HG03196 (cell line): Measurements from ENCODE around the gene BBS2.
"Not testable (repeated sequence)": the region's sequence is repeated elsewhere in the genome, so short reads cannot be mapped to it uniquely, and the experiment has no call there.

Source experiments
- ATAC-seq: cut with Tn5 transposase; IDR thresholded peaks from one replicate; pipeline ENCODE4 v1.9.1; 2021; ENCODE audit not compliant: unreplicated experiment

BBS2 gene

DNA sequence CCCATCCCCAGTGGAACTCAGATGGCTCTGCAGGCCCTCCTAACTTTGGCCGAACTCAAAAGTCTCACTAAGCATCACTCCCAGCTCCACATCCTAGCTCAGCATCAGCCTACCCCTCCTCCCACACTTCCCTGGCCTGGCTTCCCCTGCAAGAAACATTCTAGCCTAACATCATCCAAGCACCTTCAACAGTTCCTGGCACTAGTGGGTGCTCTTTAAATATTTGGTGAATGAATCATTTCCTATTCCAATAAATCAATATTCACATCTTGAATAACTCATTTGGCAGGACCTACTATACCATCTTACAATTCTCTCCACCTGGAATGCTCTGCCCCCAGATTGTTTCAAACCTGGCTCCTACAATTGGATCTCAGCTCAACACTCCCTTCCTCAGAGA, 11.0 kb upstream of the BBS2 start:
- ATAC-seq: no peak

DNA sequence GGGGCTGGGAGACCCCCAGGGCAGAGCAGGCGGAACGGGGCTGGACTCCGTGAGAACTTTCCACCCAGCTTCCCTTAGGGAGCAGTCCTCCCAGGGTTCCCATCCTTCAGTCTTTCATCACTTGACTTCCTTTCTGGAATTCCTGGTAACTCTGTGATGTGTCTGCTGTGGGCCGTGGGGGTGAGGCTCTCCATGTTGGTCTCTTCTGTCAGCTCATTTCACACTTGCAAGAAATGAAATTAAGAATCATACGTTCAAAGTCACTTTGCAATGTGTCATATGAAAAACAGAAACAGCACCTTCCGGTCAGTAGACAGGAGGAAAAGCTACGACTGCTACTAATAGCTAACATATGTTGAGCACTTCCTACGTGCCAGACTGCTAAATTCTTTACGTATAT, 5.4 kb upstream of the BBS2 start:
- no peak for ATAC-seq

DNA sequence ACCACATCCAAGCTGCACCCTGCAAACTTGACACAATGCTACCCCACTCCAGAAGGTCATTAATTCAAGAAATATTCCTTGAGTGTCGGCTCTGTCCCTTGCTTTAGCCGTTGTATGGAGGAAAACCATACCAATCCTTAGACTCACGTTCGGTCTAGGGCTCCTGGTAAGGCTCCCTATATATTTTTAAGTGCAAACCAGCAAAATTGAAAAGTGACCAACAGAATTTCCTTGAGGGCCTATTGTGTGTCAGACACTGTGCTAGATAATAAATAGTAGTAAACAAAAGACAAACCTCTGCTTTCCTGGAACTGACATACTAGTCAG, 390 bp upstream of the BBS2 start:
- ATAC-seq: no peak

DNA sequence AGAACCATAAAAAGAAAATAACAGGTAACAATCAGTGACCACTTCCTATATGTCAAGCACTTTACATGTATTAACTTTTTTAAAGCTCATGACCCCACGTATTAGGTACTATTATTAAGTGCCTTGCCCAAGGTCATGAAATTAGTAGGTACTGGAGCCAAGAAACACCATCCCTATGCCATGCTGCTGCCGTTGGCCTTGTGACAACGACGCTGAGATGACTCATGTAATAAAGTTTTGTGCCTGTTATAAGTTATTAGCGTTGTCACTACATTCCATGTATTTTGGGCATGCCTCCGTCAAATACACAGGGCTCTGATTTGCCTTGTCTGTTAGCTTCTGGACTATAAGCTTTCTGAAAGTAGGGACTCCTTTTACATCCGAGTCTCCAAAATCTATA, 1.4 kb downstream of the BBS2 start:
- no peak for ATAC-seq

DNA sequence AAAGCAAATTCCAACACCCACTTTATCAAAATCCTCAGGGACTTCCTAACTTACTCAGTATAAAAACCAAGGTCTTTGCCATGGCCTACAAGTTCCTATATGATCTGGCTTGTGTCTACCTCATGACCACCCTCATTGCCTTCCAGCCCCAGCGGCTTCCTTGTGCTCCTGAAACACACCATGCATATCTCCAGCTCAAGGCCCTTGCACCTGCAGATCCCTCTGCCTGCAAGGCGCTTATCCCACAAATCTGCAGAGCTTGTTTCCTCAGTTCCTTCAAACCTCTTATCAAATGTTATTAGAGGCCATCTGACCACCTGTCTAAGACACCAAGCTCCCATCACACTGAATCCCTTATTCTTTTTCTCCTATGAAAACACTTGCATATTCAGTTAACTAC, 2.6 kb downstream of the BBS2 start:
- ATAC-seq: no peak

DNA sequence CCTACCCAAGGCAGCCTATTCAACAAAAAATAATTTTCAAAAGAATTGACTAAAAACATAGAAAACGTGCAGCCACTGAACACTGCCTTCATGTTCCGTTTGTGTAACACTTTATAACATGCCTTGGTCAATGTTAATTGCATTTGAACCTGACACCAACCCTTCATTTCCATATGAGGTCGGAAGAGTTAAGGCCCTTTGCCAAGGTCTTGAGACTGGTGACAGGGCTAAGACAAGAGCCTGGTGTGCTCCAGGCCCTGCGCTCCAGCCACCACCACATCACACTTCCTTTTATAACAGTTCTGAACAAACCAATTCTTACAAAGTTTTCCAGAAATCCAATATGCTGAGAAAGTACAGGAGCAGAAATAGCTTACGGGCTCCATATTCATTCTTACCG, 4.2 kb downstream of the BBS2 start:
- ATAC-seq: no peak

DNA sequence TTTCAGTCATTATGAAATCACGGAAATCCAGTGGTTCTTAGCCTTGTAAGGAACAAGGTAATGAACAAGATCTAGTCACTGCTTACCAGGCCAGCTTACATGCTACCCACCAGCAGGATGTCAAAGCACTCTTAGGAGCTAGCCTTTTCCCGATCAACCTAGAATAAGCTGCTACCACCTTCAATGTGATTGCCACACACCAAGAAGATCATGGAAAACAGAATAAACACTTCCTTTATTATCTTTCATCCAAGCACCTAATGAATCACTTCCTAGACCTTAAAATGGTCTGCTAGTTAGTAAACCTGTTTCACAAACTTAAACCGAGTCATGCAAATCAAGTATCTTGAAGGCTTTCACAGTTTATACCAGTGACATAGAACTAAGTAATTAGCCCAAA, 5.0 kb downstream of the BBS2 start:
- no peak for ATAC-seq

DNA sequence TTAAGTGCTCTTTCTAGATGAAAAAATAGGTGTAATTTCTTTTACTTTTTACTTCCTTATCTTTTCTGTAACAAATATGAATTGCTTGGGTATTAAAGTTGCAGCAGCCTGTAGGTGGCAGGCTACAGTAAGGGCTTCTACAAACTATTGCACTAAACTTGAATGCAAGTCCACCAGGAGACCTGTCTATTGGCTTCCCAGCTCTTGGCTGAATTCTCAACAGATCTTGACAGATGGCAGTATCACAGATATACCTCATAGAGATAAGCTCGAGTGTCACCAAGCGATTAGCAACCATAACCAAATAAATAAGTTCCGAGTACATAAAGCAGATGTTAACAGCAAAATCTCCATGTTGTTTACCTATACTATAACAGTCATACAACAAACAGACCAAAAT, 5.9 kb downstream of the BBS2 start:
- no peak for ATAC-seq

DNA sequence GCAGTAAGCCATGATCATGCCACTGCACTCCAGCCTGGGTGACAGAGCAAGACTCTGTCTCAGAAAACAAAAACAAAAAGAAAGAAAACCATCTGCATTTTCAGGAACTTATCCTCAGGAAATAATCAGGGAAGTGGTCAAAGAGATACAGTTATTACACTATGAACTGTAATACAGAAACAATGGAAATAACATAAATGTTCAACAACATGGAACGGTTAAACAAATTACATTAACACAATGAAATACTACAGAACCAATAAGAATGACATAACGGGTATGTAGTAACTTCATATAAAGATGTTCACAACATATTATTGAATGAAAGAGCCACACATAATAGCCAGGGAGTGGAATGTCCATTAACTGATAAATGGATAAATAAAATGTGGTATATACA, 6.7 kb downstream of the BBS2 start:
- ATAC-seq: no peak

DNA sequence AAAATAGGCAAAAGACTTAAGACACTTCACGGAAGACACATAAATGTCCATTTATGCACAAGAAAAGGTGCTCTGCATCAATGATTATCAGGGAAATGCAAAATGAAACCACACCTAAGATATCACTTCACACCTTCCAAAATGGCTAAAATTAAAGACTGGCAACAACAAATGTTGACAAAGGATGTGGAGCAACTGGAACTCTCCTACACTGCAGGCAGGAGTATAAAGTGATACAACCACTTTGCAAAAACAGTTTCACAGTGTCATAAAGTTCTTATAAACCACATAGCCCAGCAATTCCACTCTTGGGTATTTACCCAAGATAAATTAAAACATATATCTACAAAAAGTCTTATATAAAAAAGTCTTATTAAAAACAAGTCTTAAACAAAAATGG, 7.8 kb downstream of the BBS2 start:
- ATAC-seq: no peak

DNA sequence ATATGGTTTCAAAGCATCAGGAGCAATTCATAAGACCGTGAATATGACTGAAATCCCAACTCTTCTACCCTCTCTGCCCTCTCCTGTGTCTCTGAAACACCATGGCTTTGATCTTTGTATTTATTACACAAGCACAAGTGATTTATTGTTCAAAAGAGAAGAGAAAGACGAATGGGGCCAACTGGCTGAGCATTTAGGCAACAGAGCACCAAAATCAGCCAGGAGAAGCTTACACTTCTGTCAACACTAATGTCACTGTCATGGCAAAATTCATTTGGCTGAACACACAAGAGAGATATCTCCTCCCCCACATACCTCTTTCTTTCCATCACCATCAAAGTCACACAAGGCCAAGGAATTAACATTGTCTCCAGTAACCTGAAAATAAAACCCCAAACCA, 9.3 kb downstream of the BBS2 start:
- no peak for ATAC-seq

DNA sequence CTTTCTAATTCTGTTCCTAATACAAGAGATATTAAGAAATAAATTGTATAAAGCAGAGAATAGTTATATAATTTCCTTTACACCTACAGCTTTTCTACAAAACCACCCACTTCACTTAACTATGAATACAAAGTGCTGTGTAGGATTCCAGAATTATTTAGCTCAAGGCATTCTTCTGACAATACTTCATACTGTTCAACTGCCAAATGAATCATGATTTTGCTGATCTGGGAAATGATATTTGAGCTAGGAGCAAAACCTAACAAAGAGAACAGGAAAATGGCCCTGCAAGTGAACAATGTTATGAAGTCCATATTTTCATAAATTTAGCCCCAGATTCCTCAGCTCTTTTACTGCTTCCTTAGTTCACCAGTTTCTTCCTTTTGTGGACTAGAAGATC, 12.9 kb downstream of the BBS2 start:
- ATAC-seq: no peak

DNA sequence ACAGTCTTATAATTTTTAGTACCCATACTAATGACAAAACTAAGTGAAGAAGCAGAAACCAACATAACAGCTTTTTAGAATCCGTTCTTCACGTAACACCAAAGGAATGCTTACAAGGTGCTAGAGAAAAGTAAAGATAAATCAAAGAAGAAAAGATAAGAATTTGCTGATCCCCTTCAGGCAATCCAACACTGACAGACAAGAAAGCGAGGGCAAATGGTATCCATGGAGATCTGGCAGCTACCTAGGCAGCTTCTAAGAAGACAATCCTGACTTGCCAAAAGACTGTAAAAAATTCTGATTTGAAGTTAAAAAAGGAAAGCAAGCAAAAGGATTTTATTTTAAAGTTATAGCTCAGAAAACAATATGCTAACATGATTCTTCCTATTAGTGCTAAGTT, 14.6 kb downstream of the BBS2 start:
- no peak for ATAC-seq

DNA sequence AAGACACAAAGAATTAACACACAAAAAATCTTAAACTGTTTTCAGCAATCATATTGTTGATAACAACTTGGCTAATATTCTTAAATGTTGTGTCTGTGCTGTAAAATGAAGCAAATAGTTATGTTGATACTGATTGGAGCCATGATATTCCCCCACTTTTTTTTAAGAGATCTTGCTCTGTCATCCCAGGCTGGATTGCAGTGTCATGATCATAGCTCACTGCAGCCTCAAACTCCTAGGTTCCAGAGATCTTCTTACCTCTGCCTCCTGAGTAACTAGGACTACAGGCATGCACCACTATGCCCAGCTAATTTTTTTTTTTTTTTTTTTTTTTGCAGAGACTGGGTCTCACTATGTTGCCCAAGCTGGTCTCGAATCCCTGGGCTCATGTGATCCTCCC, 26.0 kb downstream of the BBS2 start:
- no peak for ATAC-seq

DNA sequence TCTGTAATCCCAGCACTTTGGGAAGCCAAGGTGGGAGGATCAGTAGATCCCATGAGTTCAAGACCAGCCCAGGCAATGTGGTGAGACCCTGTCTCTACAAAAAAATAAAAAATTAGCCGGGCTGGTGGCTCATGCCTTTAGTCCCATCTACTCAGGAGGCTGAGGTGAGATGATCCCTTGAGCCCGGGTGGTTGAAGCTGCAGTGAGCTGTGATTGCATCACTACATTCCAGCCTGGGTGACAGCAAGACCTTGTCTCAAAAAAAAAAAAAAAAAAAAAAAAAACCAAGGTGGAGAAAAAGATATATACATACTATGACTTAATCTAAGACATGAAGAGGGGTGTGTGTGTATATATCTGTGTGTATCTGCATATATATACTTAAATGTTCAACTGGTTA, 26.7 kb downstream of the BBS2 start:
- ATAC-seq: no peak

DNA sequence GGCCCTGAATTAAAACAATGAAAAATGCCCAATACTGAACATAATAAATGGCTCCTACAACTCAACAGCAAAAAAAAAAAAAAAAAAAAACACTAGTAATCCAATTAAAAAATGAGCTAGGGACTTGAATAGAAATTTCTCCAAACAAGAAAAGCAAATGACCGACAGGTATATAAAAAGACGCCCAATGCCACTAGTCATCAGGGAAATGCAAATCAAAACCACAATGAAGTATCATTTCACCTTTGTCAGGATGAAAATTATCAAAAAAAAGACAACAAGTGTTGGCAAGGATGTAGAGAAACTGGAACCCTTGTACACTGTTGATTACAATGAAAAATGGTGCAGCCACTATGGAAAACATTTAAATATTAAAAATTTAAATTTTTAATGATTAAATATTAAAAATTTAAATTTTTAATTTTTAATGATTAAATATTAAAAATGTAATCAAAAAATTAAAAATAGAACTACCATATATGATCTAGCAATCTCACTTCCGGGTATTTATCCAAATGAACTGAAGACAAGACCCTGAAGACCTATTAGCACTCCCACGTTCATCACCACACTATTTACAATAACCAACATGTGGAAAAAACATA, 28.1 kb downstream of the BBS2 start:
- ATAC-seq: no peak

DNA sequence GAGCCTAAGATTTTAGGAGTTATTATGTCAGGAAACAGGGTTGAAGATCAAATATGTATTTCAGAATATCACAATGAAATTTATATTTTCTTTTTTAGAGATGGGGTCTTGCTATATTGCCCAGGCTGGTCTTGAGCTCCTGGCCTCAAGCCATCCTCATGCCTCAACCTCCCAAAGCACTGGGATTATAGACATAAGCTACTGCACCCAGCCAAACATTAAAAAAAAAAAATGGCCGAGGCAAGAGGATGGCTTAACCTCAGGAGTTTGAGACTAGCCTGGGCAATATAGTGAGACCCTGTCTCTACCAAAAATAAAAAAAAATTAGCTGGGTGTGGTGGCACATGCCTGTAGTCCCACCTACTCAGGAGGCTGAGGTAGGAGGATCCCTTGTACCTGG, 31.0 kb downstream of the BBS2 start:
- ATAC-seq: not testable (repeated sequence)

DNA sequence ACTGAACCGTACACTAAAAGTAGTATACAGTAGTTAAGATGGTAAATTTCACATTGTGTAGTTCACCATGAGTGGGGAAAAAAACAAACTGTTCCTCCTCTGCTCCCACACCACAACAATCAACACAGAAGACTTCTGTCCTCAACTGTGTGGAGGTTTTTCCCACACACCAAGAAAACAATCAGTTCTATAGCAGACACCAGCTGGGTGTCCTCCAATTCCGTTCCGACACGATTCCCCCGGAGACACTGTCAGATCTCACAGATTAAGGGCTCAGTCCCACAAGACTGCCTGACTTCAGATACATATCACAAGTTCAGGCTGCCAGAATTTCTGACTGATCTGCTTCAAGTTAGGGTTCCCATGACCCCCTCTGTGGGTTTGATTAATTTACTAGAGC, 31.8 kb downstream of the BBS2 start:
- no peak for ATAC-seq

DNA sequence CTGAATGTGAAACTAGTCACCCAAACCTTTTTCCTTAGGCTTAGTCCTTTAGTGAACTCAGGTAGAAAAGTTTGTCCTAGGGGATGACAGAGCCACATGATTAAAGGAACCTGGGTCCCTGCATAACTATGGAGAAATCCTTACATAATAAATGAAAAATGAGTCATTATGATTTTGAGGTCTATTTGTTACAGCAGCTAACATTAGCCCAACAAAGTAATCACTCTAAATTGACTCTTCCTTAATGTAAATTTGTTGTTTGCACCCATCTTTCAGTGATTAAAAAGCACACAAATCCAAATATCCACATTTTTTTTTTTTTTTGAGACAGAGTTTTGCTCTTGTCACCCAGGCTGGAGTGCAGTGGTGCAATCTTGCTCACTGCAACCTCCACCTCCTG, 36.4 kb downstream of the BBS2 start:
- ATAC-seq: no peak

DNA sequence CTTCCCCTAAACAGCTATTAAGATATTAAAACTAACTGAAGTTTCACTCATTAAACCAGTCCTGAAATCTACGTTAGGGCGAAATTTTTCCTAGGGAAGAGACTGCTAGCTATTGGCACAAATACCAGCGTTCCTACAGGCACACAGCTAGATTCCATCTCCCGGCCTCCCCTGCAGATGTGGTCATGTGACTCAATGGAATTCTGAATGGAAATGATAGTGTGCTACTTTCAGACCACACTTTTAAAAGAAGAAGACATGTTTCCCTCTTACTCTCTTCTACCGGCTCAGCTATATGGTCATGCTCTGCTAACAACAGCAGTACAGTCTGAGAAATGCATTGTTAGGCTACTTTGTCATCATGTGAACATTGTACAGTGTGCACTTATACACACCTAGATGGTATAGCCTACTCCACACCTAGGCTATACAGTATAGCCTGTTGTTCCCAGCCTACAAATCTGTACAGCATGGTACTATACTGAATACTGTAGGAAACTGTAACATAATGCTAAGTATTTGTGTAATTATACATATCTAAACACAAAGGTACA, 37.1 kb downstream of the BBS2 start:
- no peak for ATAC-seq

DNA sequence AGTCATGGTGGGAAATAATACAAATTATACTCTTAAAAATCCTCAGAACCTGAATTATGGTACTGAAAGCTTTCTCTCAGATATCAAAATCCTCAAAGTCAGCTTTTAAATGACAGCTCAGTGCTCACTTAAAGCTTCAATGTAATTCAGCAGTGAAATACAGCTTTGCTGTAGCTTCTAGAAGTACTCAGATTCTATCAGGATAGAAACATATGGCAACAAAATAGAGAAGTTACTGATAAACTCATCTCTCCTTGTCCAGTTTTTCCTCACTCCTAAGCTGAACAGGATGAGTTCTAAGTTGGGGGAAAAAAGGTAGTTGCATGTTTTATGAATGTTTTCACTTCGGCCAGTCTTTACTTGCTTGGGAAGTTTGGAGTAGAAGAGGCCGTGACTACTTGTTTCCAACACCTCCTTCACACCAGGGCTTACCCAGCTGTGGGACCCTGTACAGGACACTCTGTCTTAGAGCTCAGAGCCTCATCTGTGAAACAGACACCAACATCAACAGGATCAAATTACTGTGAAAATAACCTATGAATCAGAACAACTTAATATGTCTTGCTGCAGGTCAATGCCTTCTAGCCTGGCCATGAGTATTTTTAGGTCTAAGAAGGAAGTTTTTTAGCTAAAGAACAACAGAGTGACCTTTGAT, 38.2 kb downstream of the BBS2 start:
- ATAC-seq: no peak

DNA sequence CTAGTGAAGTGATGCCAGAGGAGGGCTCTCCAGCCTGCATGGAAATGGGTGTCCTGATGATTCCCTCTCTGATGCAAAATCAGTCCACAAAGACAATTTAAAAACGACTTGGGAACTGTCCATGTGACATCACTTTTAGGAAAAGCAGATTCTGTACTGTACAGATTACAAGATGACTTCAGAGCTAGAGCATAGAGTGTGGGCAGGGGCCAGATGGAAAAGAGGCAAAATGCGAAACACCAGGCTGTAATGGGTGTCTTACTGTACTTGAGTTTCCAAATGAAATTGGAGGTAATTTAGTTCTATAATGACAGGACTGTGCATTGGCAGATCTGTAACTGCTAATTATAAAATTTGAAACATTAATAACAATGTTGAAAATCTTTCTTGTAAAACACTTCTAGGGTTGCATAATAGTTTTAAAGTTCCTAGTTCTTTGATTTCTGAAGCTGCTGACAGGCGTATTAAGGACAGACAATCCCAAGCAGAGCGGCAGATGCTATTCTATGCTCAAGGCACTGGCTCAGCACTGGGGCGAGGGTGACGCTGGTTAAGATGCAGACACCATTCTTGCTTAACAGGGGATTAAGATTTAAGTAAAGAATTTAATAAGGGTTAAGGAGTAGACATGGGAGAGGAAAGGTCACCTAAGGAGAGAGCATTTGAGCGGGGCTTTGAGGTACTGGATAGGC, 38.9 kb downstream of the BBS2 start:
- ATAC-seq: no peak

DNA sequence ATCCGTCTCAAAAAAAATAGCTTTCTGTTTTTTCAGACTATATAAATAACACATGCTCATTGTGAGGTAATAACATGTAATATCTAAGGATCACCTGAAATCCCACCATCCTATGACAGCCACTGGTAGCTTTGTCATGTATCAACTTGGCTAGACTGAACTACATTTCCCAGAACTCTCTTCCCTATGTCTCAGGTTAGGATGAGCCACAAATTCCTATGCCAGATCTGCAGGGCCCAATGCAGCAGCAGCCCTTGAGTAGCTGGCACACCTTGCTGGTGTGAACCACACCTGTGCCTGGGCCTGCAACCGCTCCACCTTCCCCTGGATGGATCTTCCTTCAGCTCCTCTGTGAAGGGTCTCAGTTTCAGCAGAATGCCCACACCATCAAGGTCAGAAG, 40.4 kb downstream of the BBS2 start:
- ATAC-seq: no peak
